ENCODE measurements around the gene KLHL26.
"Not testable (repeated sequence)": the region's sequence is repeated elsewhere in the genome, so short reads cannot be mapped to it uniquely, and the experiment has no call there.

KLHL26 gene

GRCh38 chr19:18667531-18668251 is 30.9 kb downstream of the KLHL26 start:
- no peak for DNase-seq

DNA sequence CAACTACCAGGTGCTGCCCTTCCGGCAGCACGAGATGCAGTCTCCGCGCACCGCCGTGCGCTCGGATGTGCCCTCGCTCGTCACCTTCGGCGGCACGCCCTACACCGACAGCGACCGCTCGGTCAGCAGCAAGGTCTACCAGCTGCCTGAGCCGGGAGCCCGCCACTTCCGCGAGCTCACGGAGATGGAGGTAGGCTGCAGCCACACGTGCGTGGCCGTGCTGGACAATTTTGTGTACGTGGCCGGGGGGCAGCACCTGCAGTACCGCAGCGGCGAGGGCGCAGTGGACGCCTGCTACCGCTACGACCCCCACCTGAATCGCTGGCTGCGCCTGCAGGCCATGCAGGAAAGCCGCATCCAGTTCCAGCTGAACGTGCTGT is 31.4 kb downstream of the KLHL26 start:
- no peak for DNase-seq

DNA sequence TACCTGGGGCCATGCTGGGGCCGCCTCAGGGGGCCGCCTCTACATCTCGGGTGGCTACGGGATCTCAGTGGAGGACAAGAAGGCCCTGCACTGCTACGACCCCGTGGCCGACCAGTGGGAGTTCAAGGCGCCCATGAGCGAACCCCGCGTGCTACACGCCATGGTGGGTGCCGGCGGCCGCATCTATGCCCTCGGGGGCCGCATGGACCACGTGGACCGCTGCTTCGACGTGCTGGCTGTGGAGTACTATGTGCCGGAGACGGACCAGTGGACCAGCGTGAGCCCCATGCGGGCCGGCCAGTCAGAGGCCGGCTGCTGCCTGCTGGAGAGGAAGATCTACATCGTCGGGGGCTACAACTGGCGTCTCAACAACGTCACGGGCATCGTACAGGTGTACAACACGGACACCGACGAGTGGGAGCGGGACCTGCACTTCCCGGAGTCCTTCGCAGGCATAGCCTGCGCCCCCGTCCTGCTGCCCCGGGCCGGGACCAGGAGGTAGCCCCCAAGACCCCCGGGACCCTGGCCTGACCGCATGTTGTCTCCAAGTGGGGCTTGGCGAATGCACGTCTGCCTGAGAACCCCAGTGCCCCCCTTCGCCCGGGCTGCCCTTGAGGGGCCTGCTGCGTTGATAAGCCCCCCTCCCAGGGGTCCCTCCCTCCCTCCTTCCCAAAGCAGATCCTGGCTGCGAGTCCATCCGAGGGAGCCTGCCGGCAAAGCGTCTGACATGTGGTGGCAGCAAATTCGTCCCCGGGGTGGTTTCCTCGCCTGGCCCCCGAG is 32.1 kb downstream of the KLHL26 start:
- DNase-seq: no peak

- no peak for DNase-seq
These were observed 32.6 kb downstream of the KLHL26 start for GRCh38 chr19:18669524-18669817.

- DNase-seq: no peak
These were observed 33.1 kb downstream of the KLHL26 start for GRCh38 chr19:18669883-18670282.

DNA sequence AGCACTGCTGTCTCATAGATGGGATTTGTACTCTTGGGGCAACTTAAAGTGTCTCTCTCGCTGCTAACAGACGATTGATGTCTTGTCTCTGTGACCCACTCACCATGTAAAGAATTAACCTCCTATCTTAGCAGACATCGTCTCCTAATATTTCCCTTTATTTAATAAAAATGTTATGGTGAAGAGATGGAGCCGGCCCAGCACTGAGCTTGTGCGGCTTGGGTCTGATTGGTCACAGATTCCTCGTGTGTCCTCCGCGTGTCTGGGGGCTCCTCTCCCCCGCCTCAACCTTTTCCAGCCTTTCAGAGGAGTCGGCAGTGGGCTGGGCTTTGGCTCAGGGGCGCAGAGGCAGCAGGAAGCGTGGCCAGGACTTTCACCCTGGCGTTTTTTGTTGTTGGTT is 33.5 kb downstream of the KLHL26 start:
- DNase-seq: no peak

DNA sequence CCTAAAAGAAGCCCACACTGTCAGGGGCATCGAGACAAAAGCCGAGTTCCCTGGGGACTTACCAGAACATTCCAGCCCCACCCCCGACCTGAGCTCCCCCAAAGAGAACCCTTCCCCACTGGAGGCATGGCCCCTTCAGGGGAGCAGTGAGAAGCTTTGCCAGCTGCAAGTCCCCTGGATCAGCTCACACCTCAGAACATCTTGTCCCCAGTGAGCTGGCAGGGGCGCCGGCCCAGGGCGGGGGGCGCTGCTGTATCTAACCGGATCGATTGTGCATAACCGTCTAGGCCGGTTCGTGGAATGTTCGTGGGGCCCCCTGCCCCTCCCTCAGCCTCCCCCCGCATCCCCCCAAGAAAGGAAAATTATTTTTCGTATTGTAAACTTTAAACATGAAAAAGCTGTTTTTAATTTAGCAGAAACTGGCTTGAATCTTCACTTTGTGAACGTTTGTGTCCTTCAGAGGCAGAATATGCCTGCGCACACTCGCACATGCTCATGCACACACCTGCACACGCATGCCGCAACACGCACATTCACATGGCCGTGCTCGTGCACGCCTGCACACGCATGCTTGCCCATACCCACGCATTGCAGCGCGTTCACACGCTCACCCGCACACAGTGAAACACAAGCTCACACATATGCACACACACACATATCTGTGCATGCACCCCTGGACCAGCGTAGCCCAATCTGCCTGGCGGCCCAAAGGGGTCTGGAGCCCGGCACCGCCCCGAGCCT is 34.6 kb downstream of the KLHL26 start:
- no peak for DNase-seq

DNA sequence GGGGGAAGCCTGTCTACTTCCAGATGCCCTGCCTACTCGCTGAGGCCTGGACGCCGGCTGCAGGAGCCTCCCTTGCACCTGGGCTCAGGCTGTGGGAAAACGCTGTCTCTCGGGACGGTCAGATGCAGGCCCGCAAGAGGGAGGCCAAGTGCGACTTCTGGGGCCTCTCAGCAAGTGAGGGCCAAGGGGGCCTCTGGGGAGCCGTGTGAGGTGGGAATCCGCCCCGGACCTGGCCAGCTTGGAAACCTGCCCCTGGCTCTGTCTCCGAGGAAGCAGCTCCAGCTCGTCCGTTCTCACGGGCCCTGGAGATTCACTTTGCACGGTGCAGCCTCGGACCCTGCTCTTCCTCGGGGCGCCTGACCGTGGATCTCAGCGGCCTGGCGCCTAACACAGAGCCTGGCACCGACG is 35.2 kb downstream of the KLHL26 start:
- no peak for DNase-seq

GRCh38 chr19:18672606-18673337 is 35.9 kb downstream of the KLHL26 start:
- DNase-seq: no peak

- DNase-seq: no peak
These were observed 37.8 kb downstream of the KLHL26 start for GRCh38 chr19:18674616-18675015.

DNA sequence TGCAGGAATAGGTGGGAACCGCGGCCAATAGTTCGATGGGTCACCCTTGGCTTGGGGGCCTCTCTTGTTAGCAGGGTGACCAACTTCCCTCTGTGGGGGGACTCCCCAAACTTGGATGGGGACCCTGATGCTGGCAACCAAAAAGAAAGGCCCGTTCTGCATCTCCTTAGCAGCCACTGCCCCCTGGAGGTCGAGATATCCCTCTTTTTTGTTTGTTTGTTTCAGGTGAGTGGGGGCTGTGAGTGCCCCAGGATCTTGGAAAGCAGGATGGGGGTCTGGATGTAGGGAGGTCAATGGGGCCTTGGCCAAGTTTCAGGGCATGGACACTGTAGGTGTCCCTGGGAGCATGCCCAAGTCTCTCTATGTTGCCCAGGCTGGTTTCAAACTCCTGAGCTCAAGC is 39.0 kb downstream of the KLHL26 start:
- DNase-seq: peak; percentile 11

DNA sequence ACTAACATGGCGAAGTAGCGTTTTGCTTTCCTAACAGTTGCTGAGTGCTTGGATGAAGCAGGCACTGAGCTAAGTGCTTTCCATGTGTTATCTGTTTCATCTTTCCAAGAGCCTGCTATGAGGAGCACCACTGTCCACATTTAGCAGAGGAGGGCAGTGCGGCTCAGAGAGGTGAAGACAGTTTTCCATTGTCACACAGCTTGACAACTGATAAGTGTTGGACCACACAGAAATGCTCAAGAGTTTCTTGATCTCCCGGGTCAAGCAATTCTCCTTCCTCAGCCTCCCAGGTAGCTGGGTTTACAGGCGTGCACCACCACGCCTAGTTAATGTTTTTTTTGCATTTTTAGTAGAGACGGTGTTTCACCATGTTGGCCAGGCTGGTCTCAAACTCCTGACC is 39.9 kb downstream of the KLHL26 start:
- no peak for DNase-seq

- DNase-seq: no peak
These were observed 40.3 kb downstream of the KLHL26 start for GRCh38 chr19:18677156-18677555.

- not testable (repeated sequence) for DNase-seq
These were observed 43.3 kb downstream of the KLHL26 start for GRCh38 chr19:18680148-18680547.

DNA sequence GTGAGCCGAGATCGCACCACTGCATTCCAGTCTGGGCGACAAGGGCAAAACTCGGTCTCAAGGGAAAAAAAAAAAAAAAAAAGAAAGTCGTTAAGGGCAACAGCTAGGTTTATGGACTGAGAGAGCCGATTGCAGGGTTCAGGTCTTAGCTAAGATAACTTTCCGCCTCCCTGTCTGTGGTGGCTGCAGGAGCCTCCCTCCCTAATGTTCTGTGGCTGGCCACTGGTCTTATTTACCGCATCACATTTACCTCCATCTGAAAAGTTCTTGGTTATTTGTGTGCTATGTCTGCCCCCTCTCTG is 45.9 kb downstream of the KLHL26 start:
- DNase-seq: peak; percentile 20

- peak; percentile 76 for DNase-seq
These were observed 46.5 kb downstream of the KLHL26 start, which contains the start of gene CRTC1 for GRCh38 chr19:18683109-18683957. Gene CRTC1, plus strand, starts transcription at chr19:18683680. Its CDS starts 23 bp downstream, at chr19:18683703.

DNA sequence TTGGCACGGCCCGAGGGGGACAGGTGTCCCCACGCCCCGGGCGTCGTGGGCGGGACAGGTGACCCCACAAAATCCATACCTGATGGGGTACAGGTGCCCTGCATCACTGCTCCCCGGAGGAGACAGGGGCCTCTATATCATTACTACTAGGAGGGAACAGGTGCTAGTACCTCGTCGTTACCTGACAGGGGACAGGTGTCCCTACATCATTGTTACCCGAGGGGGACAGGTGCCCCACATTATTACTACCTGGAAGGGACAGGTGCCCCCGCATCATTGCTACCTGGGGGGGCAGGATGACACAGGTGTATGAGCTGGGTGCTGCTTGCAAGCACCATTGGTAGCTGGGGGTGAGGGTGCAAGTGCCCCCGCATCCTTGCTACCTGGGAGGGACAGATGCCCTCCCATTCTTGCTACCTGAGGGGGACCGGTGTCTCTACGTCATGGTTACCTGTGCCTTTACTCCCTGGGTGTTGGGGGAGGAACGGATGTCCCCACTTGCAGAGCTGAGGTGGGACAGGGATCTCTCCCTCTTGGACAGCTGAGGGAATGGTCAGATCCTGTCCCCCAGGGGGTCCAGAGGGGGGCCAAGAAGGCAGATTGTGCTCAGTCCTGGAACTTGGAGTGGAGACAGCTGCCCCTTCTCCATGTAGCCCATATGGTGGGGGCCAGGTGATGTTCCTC is 47.3 kb downstream of the KLHL26 start:
- DNase-seq: no peak

DNA sequence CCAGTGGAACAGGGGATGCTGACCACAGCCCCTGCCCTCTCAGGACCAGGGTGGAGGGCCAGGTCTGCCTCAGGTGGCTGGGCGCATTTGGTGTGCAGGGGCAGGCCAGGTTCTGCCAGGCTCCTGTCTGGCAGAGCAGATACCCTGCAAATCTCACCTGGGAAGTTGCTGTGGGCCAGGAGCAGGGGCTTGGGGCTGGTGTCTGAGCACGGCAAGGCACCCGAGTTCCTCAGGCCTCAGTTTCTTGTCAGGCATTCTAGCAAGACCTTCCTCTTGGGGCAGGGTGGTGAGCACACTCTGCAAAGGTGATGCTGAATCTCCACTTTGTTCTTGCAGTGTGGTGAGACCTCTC is 47.8 kb downstream of the KLHL26 start:
- DNase-seq: no peak

GRCh38 chr19:18685597-18686190 is 48.9 kb downstream of the KLHL26 start:
- no peak for DNase-seq

DNA sequence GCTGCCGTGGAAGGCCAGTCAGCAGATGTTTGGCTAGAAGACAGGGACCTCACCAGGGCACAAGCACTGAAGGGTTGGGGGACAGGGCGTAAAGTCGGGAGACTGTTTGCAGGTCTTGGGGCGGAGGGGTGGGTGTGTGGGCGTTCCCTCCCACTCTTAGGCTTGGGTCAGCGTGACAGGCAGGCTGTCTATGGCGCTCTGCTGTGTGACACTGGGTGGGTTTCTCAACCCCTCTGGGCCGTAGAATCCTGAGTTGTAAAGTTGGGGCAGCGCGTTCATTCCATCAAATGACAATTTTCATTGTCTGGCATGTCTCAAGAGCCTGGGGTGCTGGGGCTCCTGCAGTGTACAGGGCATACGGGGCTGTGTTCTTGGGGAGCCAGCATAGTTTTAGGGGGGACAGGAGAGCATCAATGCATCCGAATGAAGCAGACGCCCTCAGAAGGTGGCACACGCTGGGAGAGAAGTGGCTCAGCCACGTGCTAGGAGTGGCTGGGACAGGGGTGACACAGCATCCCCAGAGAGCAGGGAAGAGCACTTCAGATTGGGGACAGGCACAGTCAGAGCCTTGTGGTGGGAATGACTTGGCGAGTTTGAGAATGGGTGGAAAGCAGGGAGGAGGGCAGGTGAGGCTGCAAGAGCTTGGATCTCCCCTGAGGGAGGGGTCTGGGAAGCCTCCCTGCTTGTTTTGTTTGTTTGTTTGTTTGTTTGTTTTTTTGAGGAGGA is 51.1 kb downstream of the KLHL26 start:
- DNase-seq: no peak

- DNase-seq: no peak
These were observed 59.2 kb downstream of the KLHL26 start for GRCh38 chr19:18696023-18696422.
